ENCODE data around the gene MEPCE.

The MEPCE gene

GRCh38 chr7:100387695-100388094 lies 41.9 kb upstream of the MEPCE start:
- DNase-seq, result no peak
- Mint-ChIP-seq H3K4me3 (no peak overlapping the region), H3K27ac (no peak overlapping the region), H3K9me3 (no peaks in the 10 kb centered on the region), H3K4me1 (peaks cover 19% of the 10 kb centered on the region), H3K27me3 (ENCODE audit: low read depth, poor library complexity) (peaks cover 18% of the 10 kb centered on the region), H3K36me3 (ENCODE audit: low read depth) (no peaks in the 10 kb centered on the region)
- TF ChIP-seq, protein P1, sequence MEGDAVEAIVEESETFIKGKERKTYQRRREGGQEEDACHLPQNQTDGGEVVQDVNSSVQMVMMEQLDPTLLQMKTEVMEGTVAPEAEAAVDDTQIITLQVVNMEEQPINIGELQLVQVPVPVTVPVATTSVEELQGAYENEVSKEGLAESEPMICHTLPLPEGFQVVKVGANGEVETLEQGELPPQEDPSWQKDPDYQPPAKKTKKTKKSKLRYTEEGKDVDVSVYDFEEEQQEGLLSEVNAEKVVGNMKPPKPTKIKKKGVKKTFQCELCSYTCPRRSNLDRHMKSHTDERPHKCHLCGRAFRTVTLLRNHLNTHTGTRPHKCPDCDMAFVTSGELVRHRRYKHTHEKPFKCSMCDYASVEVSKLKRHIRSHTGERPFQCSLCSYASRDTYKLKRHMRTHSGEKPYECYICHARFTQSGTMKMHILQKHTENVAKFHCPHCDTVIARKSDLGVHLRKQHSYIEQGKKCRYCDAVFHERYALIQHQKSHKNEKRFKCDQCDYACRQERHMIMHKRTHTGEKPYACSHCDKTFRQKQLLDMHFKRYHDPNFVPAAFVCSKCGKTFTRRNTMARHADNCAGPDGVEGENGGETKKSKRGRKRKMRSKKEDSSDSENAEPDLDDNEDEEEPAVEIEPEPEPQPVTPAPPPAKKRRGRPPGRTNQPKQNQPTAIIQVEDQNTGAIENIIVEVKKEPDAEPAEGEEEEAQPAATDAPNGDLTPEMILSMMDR (IDR thresholded peaks at IDR 0.05), result no peak

- no peak for DNase-seq
- peaks cover 28% of the 10 kb centered on the region for H3K27me3 Mint-ChIP-seq (ENCODE audit: low read depth, poor library complexity)
Measured at GRCh38 chr7:100389437-100390088, 40.1 kb upstream of the MEPCE start.

GRCh38 chr7:100390286-100391009 lies 39.2 kb upstream of the MEPCE start:
- Mint-ChIP-seq H3K36me3 (ENCODE audit: low read depth) (no peaks in the 10 kb centered on the region), H3K4me3 (no peak overlapping the region), H3K27ac (peak overlapping the region; percentile 52), H3K4me1 (peaks cover 19% of the 10 kb centered on the region), H3K9me3 (no peaks in the 10 kb centered on the region), H3K27me3 (ENCODE audit: low read depth, poor library complexity) (peaks cover 32% of the 10 kb centered on the region)
- TF ChIP-seq, protein P1 (IDR thresholded peaks at IDR 0.05), result no peak
- no peak for DNase-seq

More at GRCh38 chr7:100389437-100390088, 40.1 kb upstream of the MEPCE start:
- Mint-ChIP-seq H3K4me1 (peaks cover 19% of the 10 kb centered on the region), H3K4me3 (no peak overlapping the region), H3K36me3 (ENCODE audit: low read depth) (no peaks in the 10 kb centered on the region), H3K9me3 (no peaks in the 10 kb centered on the region), H3K27ac (no peak overlapping the region)
- TF ChIP-seq, protein P1 (IDR thresholded peaks at IDR 0.05), result no peak

DNA sequence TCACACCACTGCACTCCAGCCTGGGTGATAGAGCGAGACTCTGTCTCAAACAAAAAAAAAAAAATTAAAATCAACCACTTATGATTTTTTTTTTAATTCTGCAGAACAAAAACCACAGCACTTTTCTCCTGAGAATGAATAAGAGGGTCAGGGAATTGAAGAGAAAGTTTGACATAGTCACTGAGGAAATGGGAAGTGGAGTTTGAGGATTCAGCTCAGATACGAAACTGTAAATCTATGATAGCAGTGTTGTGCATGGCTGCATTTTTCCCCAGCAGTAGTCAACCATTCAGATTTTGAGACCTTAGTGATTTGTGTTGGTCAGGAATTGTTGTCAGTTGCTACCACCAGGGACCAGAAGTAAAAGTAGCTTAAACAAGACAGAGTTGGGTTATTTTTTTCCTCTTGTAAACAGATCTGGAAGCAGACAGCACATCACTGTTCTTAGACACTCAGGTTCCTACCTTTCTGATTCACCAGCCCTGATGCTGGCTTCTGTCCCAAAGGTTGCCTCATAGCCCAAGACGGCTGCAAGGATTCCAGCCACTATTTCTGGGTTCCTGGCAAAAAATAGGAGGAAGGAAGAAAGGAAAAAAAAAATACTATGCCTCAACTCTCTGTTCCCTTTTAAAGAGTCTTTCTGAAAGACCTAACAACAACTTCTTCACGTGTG lies 36.3 kb upstream of the MEPCE start:
- Mint-ChIP-seq H3K27ac (no peak overlapping the region), H3K9me3 (no peaks in the 10 kb centered on the region), H3K36me3 (ENCODE audit: low read depth) (no peaks in the 10 kb centered on the region), H3K27me3 (ENCODE audit: low read depth, poor library complexity) (peaks cover 56% of the 10 kb centered on the region), H3K4me3 (no peak overlapping the region), H3K4me1 (peaks cover 24% of the 10 kb centered on the region)
- no peak for DNase-seq
- TF ChIP-seq, protein P1 (IDR thresholded peaks at IDR 0.05), result no peak

GRCh38 chr7:100394077-100394476 lies 35.6 kb upstream of the MEPCE start:
- H3K4me3 Mint-ChIP-seq, result no peak overlapping the region
- H3K27me3 Mint-ChIP-seq (ENCODE audit: low read depth, poor library complexity), result peaks cover 60% of the 10 kb centered on the region
- TF ChIP-seq, protein P1 (IDR thresholded peaks at IDR 0.05), result no peak
- H3K36me3 Mint-ChIP-seq (ENCODE audit: low read depth), result no peaks in the 10 kb centered on the region
- no peak for DNase-seq
- no peaks in the 10 kb centered on the region for H3K9me3 Mint-ChIP-seq
- H3K27ac Mint-ChIP-seq, result no peak overlapping the region
- H3K4me1 Mint-ChIP-seq, result peaks cover 28% of the 10 kb centered on the region

Measured in nephron progenitor cell (in vitro differentiated cells).